PC-3 (cell line): ENCODE data around the gene PEX5L.

Source experiments
- EZH2 ChIP-seq: fragments of 300-600 bp; sonication (generic); IDR thresholded peaks from one replicate; pipeline ENCODE4 v1.6.1; 2017; ENCODE audit warnings: antibody characterized with exemption, mild to moderate bottlenecking, low read length; ENCODE audit not compliant: unreplicated experiment
- EZH2phosphoT487 ChIP-seq: fragments of 300-600 bp; sonication (generic); IDR thresholded peaks from 2 replicates; pipeline ENCODE4 v1.6.1; 2018; ENCODE audit warnings: mild to moderate bottlenecking, antibody characterized with exemption, low read length, borderline replicate concordance
- TF ChIP-seq, protein P1 (sequence below): fragments of 300-600 bp; sonication (generic); conservative IDR thresholded peaks from 2 replicates; pipeline ENCODE4 v1.5.1; 2017; ENCODE audit warnings: antibody characterized with exemption, low read depth, mild to moderate bottlenecking, low read length

DNA sequence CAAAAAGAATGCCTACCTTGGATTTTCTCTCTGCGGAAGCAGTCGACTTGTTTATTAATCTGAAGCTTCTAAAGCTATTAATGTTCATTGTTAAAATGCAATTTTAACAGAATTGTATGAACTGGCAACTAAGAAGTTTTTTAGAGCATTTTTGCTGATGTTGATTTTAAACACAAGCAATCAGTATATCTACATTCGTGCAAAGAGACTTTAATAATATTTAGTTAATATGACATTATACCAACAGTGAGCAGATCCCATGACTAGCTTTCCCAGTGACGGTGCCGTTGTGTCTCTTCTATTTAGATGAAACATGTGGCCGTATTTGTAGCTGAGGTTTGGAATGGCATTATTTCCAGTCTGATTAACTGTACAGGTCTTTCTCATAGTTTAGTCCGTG is 88.0 kb downstream of the PEX5L start:
- TF ChIP-seq EZH2 (no peak), EZH2phosphoT487 (no peak)
- TF ChIP-seq, protein P1, sequence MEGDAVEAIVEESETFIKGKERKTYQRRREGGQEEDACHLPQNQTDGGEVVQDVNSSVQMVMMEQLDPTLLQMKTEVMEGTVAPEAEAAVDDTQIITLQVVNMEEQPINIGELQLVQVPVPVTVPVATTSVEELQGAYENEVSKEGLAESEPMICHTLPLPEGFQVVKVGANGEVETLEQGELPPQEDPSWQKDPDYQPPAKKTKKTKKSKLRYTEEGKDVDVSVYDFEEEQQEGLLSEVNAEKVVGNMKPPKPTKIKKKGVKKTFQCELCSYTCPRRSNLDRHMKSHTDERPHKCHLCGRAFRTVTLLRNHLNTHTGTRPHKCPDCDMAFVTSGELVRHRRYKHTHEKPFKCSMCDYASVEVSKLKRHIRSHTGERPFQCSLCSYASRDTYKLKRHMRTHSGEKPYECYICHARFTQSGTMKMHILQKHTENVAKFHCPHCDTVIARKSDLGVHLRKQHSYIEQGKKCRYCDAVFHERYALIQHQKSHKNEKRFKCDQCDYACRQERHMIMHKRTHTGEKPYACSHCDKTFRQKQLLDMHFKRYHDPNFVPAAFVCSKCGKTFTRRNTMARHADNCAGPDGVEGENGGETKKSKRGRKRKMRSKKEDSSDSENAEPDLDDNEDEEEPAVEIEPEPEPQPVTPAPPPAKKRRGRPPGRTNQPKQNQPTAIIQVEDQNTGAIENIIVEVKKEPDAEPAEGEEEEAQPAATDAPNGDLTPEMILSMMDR, result no peak
